ENCODE results near the gene DPP6. TPM values are rescaled to one million over a fixed set of nuclear protein-coding genes. Genes with fewer than 3 reads are reported as not detected.

DPP6 gene
- total and polyA plus RNA-seq, 8 donors: 0.29 to 1.2 (median 0.57) TPM

DNA sequence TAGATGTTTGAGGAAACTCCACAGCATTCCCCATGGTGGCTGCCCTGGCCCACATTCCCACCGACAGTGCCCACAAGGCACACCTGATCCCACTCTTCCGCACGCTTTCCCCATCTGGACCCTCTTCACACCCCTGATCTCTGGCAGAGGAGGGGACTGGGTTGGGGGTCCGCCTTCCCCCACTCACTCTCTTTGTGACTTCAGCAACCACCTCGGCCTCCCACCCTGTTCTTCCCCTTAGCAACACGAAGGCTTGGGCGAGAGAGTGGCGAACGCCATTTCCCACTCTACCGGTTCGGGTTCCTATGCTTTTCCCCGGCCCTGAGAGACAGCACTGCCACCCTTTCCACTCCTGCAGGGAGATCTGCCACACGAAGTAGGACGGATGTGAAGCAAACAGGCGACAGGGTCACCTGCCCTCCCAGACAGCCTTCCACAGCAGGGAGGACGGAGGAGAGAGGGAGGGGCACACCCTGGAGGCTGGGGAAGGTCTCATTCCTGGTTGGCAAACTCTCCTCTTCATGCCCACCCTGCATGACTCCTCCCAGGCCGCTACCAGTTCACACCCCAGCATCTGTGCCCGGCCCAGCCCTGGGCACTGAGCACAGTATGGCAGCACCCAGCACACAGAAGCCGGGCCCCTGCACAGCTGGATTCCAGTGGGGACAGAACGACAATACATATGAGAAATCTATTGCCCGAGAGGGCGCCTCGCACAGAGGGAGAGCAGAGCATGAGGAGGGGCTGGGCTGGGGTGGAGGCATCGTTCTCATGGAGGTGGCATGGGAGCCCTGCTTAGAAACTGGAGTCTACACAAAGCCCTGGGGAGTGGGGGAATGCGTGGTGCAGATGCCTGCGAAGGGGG lies 857.3 kb downstream of the DPP6 start:
- DNase-seq (no peak), ATAC-seq (no peak)
- TF ChIP-seq, protein P1, sequence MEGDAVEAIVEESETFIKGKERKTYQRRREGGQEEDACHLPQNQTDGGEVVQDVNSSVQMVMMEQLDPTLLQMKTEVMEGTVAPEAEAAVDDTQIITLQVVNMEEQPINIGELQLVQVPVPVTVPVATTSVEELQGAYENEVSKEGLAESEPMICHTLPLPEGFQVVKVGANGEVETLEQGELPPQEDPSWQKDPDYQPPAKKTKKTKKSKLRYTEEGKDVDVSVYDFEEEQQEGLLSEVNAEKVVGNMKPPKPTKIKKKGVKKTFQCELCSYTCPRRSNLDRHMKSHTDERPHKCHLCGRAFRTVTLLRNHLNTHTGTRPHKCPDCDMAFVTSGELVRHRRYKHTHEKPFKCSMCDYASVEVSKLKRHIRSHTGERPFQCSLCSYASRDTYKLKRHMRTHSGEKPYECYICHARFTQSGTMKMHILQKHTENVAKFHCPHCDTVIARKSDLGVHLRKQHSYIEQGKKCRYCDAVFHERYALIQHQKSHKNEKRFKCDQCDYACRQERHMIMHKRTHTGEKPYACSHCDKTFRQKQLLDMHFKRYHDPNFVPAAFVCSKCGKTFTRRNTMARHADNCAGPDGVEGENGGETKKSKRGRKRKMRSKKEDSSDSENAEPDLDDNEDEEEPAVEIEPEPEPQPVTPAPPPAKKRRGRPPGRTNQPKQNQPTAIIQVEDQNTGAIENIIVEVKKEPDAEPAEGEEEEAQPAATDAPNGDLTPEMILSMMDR (IDR thresholded peaks at IDR 0.05): no peak
- Histone ChIP-seq H3K4me3 (no peak overlapping the region), H3K36me3 (no peaks in the 10 kb centered on the region), H3K4me1 (peaks cover 0 to 10% of the 10 kb centered on the region in 2 donors), H3K27me3 (peaks cover 6 to 12% of the 10 kb centered on the region in 2 donors), H3K9me3 (peaks cover 0 to 5% of the 10 kb centered on the region in 2 donors), H3K27ac (no peak overlapping the region)
- intact Hi-C loops (cut with DNase I): loop anchor here in 1 of 2 donors (10.0 kb wide), 1 partner anchor 435 kb away; no protein-coding TSS in a partner anchor

DNA sequence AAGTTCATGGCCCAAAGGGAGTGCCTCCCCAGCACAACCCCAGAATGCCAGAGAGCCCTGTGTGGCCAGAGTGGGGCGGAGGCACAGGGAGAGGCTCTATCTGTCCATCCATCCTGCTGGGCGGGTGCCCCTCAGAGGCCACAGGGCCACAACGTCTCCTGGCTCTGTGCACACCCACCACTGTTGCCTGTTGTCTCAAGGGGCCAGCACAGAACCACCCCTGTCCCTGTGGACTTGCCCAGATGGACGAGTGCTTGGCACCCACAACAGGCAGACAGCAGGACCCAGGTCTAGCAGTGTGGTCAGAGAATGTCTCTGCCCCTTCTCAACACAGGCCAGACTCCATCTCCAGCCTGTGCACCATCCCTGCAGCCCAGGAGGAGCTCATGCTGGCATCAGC lies 857.9 kb downstream of the DPP6 start:
- TF ChIP-seq, protein P1 (IDR thresholded peaks at IDR 0.05): no peak
- no peak for DNase-seq
- intact Hi-C loops (cut with DNase I): loop anchor here in 1 of 2 donors (10.0 kb wide), 1 partner anchor 435 kb away; no protein-coding TSS in a partner anchor
- no peak for ATAC-seq
- Histone ChIP-seq H3K4me1 (peaks cover 0 to 11% of the 10 kb centered on the region in 2 donors), H3K27ac (no peak overlapping the region), H3K27me3 (peaks cover 10 to 19% of the 10 kb centered on the region in 2 donors), H3K9me3 (peaks cover 0 to 5% of the 10 kb centered on the region in 2 donors), H3K36me3 (no peaks in the 10 kb centered on the region), H3K4me3 (no peak overlapping the region)

- intact Hi-C loops (cut with DNase I): loop anchor here in 1 of 2 donors (10.0 kb wide), 1 partner anchor 434 kb away; no protein-coding TSS in a partner anchor
Observed at GRCh38 chr7:154910977-154911376, 858.8 kb downstream of the DPP6 start.

GRCh38 chr7:154911411-154911810 lies 859.2 kb downstream of the DPP6 start:
- no peak overlapping the region for H3K27ac ChIP-seq
- ATAC-seq (no peak), DNase-seq (no peak)
- intact Hi-C loops (cut with DNase I): loop anchor here in 1 of 2 donors (10.0 kb wide), 1 partner anchor 433 kb away; no protein-coding TSS in a partner anchor
- TF ChIP-seq, protein P1 (IDR thresholded peaks at IDR 0.05): no peak
- peaks cover 0 to 5% of the 10 kb centered on the region in 2 donors for H3K9me3 ChIP-seq
- H3K36me3 ChIP-seq: no peaks in the 10 kb centered on the region
- no peak overlapping the region for H3K4me3 ChIP-seq
- H3K27me3 ChIP-seq: peaks cover 10 to 26% of the 10 kb centered on the region in 2 donors
- H3K4me1 ChIP-seq: peaks cover 0 to 11% of the 10 kb centered on the region in 2 donors

More at GRCh38 chr7:154910977-154911376, 858.8 kb downstream of the DPP6 start:
- DNase-seq (no peak), ATAC-seq (no peak)
- Histone ChIP-seq H3K4me3 (no peak overlapping the region), H3K4me1 (peaks cover 0 to 11% of the 10 kb centered on the region in 2 donors), H3K36me3 (no peaks in the 10 kb centered on the region), H3K9me3 (peaks cover 0 to 5% of the 10 kb centered on the region in 2 donors), H3K27me3 (peaks cover 10 to 26% of the 10 kb centered on the region in 2 donors), H3K27ac (no peak overlapping the region)
- TF ChIP-seq, protein P1 (IDR thresholded peaks at IDR 0.05): no peak

Data from left lung (tissue), 10 donors.